Activated T-helper 1 cell treated with anti-CD3 and anti-CD28 coated beads, Interleukin-12 subunit alpha, Interleukin-12 subunit beta, Interleukin-2, Interleukin-4 antibody, amounts not matched to agents 30 ng/mL and 10 ng/mL and 1 ng/mL, durations not matched to agents 14 hours and 24 hours and 36 hours (primary cell): Measurements from ENCODE around the gene LGALS7. TPM values are rescaled to one million over a fixed set of nuclear protein-coding genes. Genes with fewer than 3 reads are reported as not detected.

Experiments
- DNase-seq: peaks from one replicate; pipeline ENCODE4 v3.0.0; 2021; ENCODE audit warnings: low spot score
- H3K27ac Mint-ChIP-seq: one replicate; pipeline ENCODE4 v1.8.0; 2021; ENCODE audit warnings: mild to moderate bottlenecking, mixed read lengths
- H3K27me3 Mint-ChIP-seq: one replicate; pipeline ENCODE4 v1.8.0; 2022; ENCODE audit warnings: mild to moderate bottlenecking, moderate library complexity, mixed read lengths; ENCODE audit not compliant: insufficient read depth
- H3K36me3 Mint-ChIP-seq: one replicate; pipeline ENCODE4 v1.8.0; 2021; ENCODE audit warnings: low read depth, mixed read lengths
- H3K4me1 Mint-ChIP-seq: one replicate; pipeline ENCODE4 v1.8.0; 2021; ENCODE audit warnings: low read depth, mixed read lengths
- H3K4me3 Mint-ChIP-seq: one replicate; pipeline ENCODE4 v1.8.0; 2021; ENCODE audit warnings: mild to moderate bottlenecking, moderate library complexity, mixed read lengths
- H3K9me3 Mint-ChIP-seq: one replicate; pipeline ENCODE4 v1.8.0; 2021; ENCODE audit warnings: mixed read lengths
- intact Hi-C: fragments of 100-400 bp; cut with micrococcal nuclease; formaldehyde crosslinking; loops from one replicate; pipeline ENCODE4 v1.15.1; 2024
- total RNA-seq: library from RNA; stranded (reverse); gene quantifications from 2 replicates; pipeline ENCODE4 v1.2.3, GENCODE V29; 2022

LGALS7 gene
- total RNA-seq, 1 donor from 2014 or later = not detected

- Mint-ChIP-seq H3K4me3 (no peak overlapping the region), H3K9me3 (no peaks in the 10 kb centered on the region), H3K27me3 (no peaks in the 10 kb centered on the region), H3K4me1 (peaks cover 11% of the 10 kb centered on the region), H3K36me3 (peaks cover 16% of the 10 kb centered on the region), H3K27ac (no peak overlapping the region)
- intact Hi-C loops = no loop called here
- DNase-seq = no peak
Observed at GRCh38 chr19:38723606-38723965, 49.7 kb downstream of the LGALS7 start.

- no peaks in the 10 kb centered on the region for H3K9me3 Mint-ChIP-seq
- H3K27ac Mint-ChIP-seq = no peak overlapping the region
- H3K36me3 Mint-ChIP-seq = peaks cover 13% of the 10 kb centered on the region
- H3K4me3 Mint-ChIP-seq = no peak overlapping the region
- peaks cover 11% of the 10 kb centered on the region for H3K4me1 Mint-ChIP-seq
- no peak for DNase-seq
- intact Hi-C loops = no loop called here
- H3K27me3 Mint-ChIP-seq = no peaks in the 10 kb centered on the region
Observed at GRCh38 chr19:38722947-38723605, 50.2 kb downstream of the LGALS7 start.

- H3K27me3 Mint-ChIP-seq = no peaks in the 10 kb centered on the region
- no peaks in the 10 kb centered on the region for H3K9me3 Mint-ChIP-seq
- H3K36me3 Mint-ChIP-seq = peaks cover 11% of the 10 kb centered on the region
- DNase-seq = no peak
- peaks cover 11% of the 10 kb centered on the region for H3K4me1 Mint-ChIP-seq
- H3K27ac Mint-ChIP-seq = no peak overlapping the region
- intact Hi-C loops = no loop called here
- no peak overlapping the region for H3K4me3 Mint-ChIP-seq
Observed at GRCh38 chr19:38721979-38722773, 51.1 kb downstream of the LGALS7 start.

- intact Hi-C loops = no loop called here
- peaks cover 11% of the 10 kb centered on the region for H3K36me3 Mint-ChIP-seq
- DNase-seq = no peak
- no peak overlapping the region for H3K4me3 Mint-ChIP-seq
- no peaks in the 10 kb centered on the region for H3K9me3 Mint-ChIP-seq
- H3K27me3 Mint-ChIP-seq = no peaks in the 10 kb centered on the region
- H3K4me1 Mint-ChIP-seq = peaks cover 5% of the 10 kb centered on the region
- H3K27ac Mint-ChIP-seq = no peak overlapping the region
Observed at GRCh38 chr19:38721496-38721895, 51.8 kb downstream of the LGALS7 start.

Other genes with a start within 250 kb of the LGALS7 start
- gene MAP4K1, start 155.6 kb downstream of the LGALS7 start, total RNA-seq = 159 and 182 TPM in 2 replicates
- gene EIF3K, start 154.3 kb downstream of the LGALS7 start, total RNA-seq = 309 and 326 TPM in 2 replicates
- 281 and 287 TPM in 2 replicates for gene ACTN4, start 125.9 kb downstream of the LGALS7 start, total RNA-seq
- gene CAPN12, start 29.0 kb downstream of the LGALS7 start, total RNA-seq = 1.1 and 2.5 TPM in 2 replicates
- not detected in 2 replicates for gene LGALS7B, start 15.7 kb upstream of the LGALS7 start, total RNA-seq
- gene LGALS4, start 39.4 kb upstream of the LGALS7 start, total RNA-seq = 1.1 and 1.3 TPM in 2 replicates
- gene ECH1, start 58.3 kb upstream of the LGALS7 start, total RNA-seq = 125 and 132 TPM in 2 replicates
- gene HNRNPL, start 76.5 kb upstream of the LGALS7 start, total RNA-seq = 632 and 659 TPM in 2 replicates
- 70.7 and 73.1 TPM in 2 replicates for gene RINL, start 104.8 kb upstream of the LGALS7 start, total RNA-seq
- gene SIRT2, start 126.1 kb upstream of the LGALS7 start, total RNA-seq = 28.3 and 28.7 TPM in 2 replicates
- 98.1 and 102 TPM in 2 replicates for gene NFKBIB, start 126.5 kb upstream of the LGALS7 start, total RNA-seq
- 0.67 and 0.88 TPM in 2 replicates for gene CCER2, start 138.7 kb upstream of the LGALS7 start, total RNA-seq
- gene SARS2, start 157.2 kb upstream of the LGALS7 start, total RNA-seq = 36.5 and 38.4 TPM in 2 replicates
- gene MRPS12, start 157.4 kb upstream of the LGALS7 start, total RNA-seq = 118 and 120 TPM in 2 replicates
- gene FBXO17, start 202.2 kb upstream of the LGALS7 start, total RNA-seq = 0.10 TPM in 1 of 2 replicates, not detected in the other